ENCODE data around the gene PLCB1.

PLCB1 gene

GRCh38 chr20:8301655-8302054, 169.6 kb downstream of the PLCB1 start:
- DNase-seq (ENCODE audit: low read depth in 2 of 2) = no peak

- no peak for DNase-seq (ENCODE audit: low read depth in 2 of 2)
These were observed 171.6 kb downstream of the PLCB1 start for GRCh38 chr20:8303651-8304050.

- DNase-seq (ENCODE audit: low read depth in 2 of 2) = no peak
These were observed 172.2 kb downstream of the PLCB1 start for GRCh38 chr20:8304124-8304816.

- DNase-seq (ENCODE audit: low read depth in 2 of 2) = peak; percentile 31 to 38
These were observed 173.4 kb downstream of the PLCB1 start for GRCh38 chr20:8305449-8305978.

- DNase-seq (ENCODE audit: low read depth in 2 of 2) = no peak
These were observed 174.9 kb downstream of the PLCB1 start for GRCh38 chr20:8306937-8307336.

GRCh38 chr20:8309634-8310033, 177.6 kb downstream of the PLCB1 start:
- no peak for DNase-seq (ENCODE audit: low read depth in 2 of 2)

- DNase-seq (ENCODE audit: low read depth in 2 of 2) = no peak
These were observed 178.6 kb downstream of the PLCB1 start for GRCh38 chr20:8310618-8311017.

GRCh38 chr20:8313073-8313472, 181.0 kb downstream of the PLCB1 start:
- no peak for DNase-seq (ENCODE audit: low read depth in 2 of 2)

GRCh38 chr20:8315639-8316573, 183.8 kb downstream of the PLCB1 start:
- no peak for DNase-seq (ENCODE audit: low read depth in 2 of 2)

- DNase-seq (ENCODE audit: low read depth in 2 of 2) = no peak
These were observed 185.4 kb downstream of the PLCB1 start for GRCh38 chr20:8317448-8317847.

GRCh38 chr20:8318965-8319625, 187.0 kb downstream of the PLCB1 start:
- DNase-seq (ENCODE audit: low read depth in 2 of 2) = no peak

- no peak for DNase-seq (ENCODE audit: low read depth in 2 of 2)
These were observed 188.2 kb downstream of the PLCB1 start for GRCh38 chr20:8320306-8320705.

- DNase-seq (ENCODE audit: low read depth in 2 of 2) = no peak
These were observed 188.9 kb downstream of the PLCB1 start for GRCh38 chr20:8321001-8321400.

- DNase-seq (ENCODE audit: low read depth in 2 of 2) = no peak
These were observed 190.7 kb downstream of the PLCB1 start for GRCh38 chr20:8322662-8323217.

- DNase-seq (ENCODE audit: low read depth in 2 of 2) = no peak
These were observed 194.1 kb downstream of the PLCB1 start for GRCh38 chr20:8326191-8326590.

- no peak for DNase-seq (ENCODE audit: low read depth in 2 of 2)
These were observed 194.8 kb downstream of the PLCB1 start for GRCh38 chr20:8326899-8327298.

GRCh38 chr20:8328189-8328588, 196.1 kb downstream of the PLCB1 start:
- DNase-seq (ENCODE audit: low read depth in 2 of 2) = no peak

GRCh38 chr20:8330319-8330784, 198.3 kb downstream of the PLCB1 start:
- no peak for DNase-seq (ENCODE audit: low read depth in 2 of 2)

- DNase-seq (ENCODE audit: low read depth in 2 of 2) = no peak
These were observed 199.0 kb downstream of the PLCB1 start for GRCh38 chr20:8330785-8331695.

GRCh38 chr20:8331740-8332412, 199.8 kb downstream of the PLCB1 start:
- DNase-seq (ENCODE audit: low read depth in 2 of 2) = no peak
